Left ventricle myocardium superior (tissue), 1 donor: ENCODE data around the gene FAM43A. TPM values are rescaled to one million over a fixed set of nuclear protein-coding genes. Genes with fewer than 3 reads are reported as not detected.

Source experiments
- ATAC-seq: fragments of 200-7000 bp; cut with Tn5 transposase; one replicate; pipeline ENCODE4 v1.9.1; 2020; ENCODE audit warnings: mild to moderate bottlenecking, moderate library complexity
- DNase-seq: peaks from one replicate; pipeline ENCODE4 v3.0.0-alpha.2; 2020
- intact Hi-C: fragments of 100-400 bp; cut with micrococcal nuclease; formaldehyde crosslinking; loops from one replicate; pipeline ENCODE4 v1.11.0; 2022
- long read RNA-seq: library from polyadenylated mRNA; unstranded; transcript quantifications from one replicate; pipeline ENCODE4 v2.0.0, GENCODE V29; 2021
- total RNA-seq: library from RNA; stranded (reverse); fragmentation: NEBNext Ultra II Directional; extraction: Animal tissue kit (Norgen Biotek cat#: 25700); gene quantifications from one replicate; pipeline ENCODE4 v1.2.1, GENCODE V29; 2021
- donor health status: DM: no; HTN: yes; CAD: no; lungs with severe emphysema.

The FAM43A gene
- 13.9 TPM for total RNA-seq
- long read RNA-seq, transcript FAM43A-201 (1 exons, 2,494 nt) = major isoform, 18 of 18 reads
- long read RNA-seq, partial matches to known transcripts = 0 of 18 reads
- long read RNA-seq, other reads (novel, unspliced or antisense) = 0 of 18 reads

- peak; percentile 97 for DNase-seq
- ATAC-seq = peak; percentile 85
- intact Hi-C loops = loop anchor here (5.0 kb wide), 1 partner anchor 416 kb away; no protein-coding TSS in a partner anchor
Observed at GRCh38 chr3:194685718-194686413, at the start of gene FAM43A. Gene FAM43A (plus strand): TSS chr3:194685883. CDS start chr3:194686827, 944 bp downstream.

GRCh38 chr3:194637066-194637465, 48.6 kb upstream of the FAM43A start:
- intact Hi-C loops = no loop called here
- no peak for ATAC-seq
- DNase-seq = no peak

DNA sequence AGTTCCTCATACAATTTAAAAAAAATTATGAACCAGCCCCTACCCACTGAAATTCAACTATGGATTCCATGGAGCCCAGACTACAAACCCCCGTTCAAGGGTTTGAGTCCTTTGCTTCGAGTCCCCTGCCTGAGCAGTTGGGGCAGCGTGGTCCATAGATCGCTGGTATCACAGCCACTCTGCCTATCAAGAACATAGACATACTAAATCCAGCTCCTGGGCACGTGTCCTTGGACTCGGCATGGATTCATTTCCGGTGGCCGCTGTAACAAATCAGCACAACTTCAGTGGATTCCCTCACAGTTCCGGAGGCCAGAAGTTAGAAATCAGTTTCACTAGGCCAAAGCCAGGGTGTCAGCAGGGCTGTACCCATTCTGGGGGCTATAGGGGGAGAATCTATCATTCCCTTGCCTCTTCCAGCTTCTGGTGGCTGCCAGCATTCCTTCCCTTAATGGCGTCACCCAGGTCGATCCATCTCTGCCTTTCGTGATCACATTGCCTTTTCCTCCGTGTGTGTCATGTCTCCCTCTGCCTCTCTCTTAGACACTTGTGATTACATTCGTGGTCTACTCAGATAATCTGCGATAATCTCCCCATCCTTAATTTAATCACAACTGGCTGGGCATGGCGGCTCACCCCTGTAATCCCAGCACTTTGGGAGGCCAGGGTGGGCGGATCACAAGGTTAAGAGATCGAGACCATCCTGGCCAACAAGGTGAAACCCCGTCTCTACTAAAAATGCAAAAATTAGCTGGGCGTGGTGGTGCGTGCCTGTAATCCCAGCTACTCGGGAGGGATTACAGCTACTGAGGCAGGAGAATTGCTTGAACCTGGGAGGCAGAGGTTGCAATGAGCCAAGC, 47.9 kb upstream of the FAM43A start:
- ATAC-seq (no peak), DNase-seq (no peak)
- intact Hi-C loops = no loop called here

DNA sequence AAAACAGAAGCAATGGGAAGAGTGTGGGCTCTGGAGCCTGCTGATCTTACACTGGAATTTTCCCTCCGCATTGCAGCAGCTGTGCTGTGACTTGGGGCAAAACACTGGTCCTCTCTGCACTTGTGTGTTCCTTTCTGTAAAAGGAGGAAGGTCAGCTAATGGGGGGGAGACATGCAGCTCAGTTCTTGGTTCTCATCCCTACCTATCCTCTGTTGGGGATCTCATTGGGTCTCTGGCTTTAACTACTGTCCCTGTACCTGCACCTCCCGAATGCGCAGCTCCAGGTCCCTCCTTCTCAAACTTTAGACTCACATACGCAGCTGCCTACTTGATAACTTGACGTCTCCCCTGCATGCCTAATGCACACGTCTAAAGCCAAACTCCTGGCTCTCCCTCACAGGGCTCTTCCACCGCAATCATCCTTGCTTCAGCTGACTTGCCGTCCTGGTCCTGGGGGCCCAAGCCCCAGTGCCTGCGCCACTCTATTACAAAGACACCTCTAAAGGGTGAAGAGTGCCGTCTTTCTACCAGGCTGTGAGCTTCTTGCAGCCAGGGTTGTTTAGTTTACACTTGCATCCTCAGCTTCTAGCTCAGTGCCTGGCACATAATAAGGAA, 46.6 kb upstream of the FAM43A start:
- intact Hi-C loops = no loop called here
- DNase-seq (no peak), ATAC-seq (no peak)

GRCh38 chr3:194640829-194641228, 44.9 kb upstream of the FAM43A start:
- intact Hi-C loops = no loop called here
- no peak for DNase-seq
- no peak for ATAC-seq

DNA sequence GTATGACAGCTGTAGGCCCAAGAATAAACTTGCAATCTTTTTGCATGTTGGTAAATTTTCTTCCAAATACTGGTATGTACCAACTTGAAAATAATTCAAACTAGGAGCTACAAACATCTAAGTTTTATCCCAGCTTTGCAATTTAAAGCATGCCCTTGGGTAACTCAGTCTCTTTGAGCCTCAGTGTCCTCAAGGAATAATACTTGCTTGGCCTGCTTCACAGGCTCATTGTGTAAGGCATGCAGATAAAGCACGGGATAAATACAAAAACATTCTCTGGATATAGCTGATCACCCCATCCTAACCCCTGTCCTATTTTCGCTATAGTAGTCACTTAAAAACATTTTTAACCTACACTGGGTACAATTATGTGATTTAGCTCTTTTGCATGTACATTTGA, 42.9 kb upstream of the FAM43A start:
- DNase-seq = no peak
- ATAC-seq = no peak
- intact Hi-C loops = no loop called here

- DNase-seq (no peak), ATAC-seq (no peak)
- intact Hi-C loops = no loop called here
Observed at GRCh38 chr3:194647747-194648146, 37.9 kb upstream of the FAM43A start.

GRCh38 chr3:194654443-194654842, 31.2 kb upstream of the FAM43A start:
- intact Hi-C loops = no loop called here
- DNase-seq (no peak), ATAC-seq (no peak)

DNA sequence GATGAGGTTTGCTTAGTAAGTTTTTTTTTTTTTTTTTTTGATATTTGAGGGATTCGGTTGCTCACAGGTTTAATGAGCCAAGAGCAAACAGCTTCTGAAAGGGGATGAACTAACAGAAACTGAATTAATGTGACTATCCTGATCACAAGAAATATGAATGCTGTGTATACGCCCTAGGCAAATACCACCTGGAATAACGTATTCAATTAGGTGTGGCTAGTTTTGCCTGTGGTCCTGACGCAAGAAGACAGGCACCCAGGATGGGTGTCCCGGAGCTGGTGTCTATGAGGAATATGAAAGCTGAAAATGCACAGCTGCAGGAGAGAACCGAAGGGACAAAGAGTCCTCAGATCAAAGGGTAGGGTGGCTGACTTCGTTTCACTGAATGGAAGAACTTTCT, 28.2 kb upstream of the FAM43A start:
- intact Hi-C loops = no loop called here
- DNase-seq = no peak

GRCh38 chr3:194658477-194659242, 27.0 kb upstream of the FAM43A start:
- ATAC-seq = no peak
- DNase-seq = no peak
- intact Hi-C loops = no loop called here

More for the DNA sequence above, 28.2 kb upstream of the FAM43A start:
- no peak for ATAC-seq

- DNase-seq (no peak), ATAC-seq (no peak)
- intact Hi-C loops = no loop called here
Observed at GRCh38 chr3:194659778-194660177, 25.9 kb upstream of the FAM43A start.

DNA sequence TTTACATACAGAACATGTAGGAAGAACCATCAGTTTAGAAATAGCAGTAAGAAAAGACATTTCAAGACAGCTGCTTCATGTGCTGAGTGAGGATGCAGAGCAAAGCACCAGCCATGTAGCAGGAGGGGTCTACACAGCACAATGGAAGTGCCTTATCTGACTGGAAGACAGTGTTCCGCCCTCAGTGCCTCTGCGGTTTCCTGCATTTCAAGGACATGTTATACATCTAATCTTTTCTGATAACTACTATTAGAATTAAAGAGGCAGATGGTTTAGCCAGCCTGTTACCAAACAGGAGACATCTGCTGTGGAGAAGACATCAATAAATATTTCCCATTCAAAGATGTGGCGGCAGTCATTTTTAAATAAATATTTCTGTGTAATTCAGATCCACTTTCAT, 24.3 kb upstream of the FAM43A start:
- intact Hi-C loops = no loop called here
- ATAC-seq (peak; percentile 29), DNase-seq (no peak)

GRCh38 chr3:194661946-194662345, 23.7 kb upstream of the FAM43A start:
- no peak for DNase-seq
- ATAC-seq = no peak
- intact Hi-C loops = no loop called here

DNA sequence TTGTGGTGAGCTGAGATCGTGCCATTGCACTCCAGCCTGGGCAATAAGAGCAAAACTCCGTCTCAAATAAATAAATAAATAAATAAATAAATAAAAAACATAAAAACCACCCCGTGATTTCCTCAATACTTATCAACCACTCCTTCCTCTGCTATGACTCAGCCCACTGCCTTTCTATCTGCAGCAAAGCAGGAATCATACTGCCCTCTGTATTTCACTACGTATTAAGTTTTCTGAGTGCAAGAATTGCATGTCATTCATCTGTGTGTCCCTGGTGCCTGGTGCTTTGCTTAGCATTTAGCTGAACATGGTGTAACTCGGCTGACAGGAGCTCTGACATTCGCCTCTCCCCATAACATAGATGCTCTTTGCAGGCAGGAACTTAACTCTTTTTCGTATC, 20.8 kb upstream of the FAM43A start:
- DNase-seq (no peak), ATAC-seq (no peak)
- intact Hi-C loops = no loop called here

GRCh38 chr3:194667363-194667762, 18.3 kb upstream of the FAM43A start:
- DNase-seq = no peak
- intact Hi-C loops = no loop called here
- ATAC-seq = no peak

DNA sequence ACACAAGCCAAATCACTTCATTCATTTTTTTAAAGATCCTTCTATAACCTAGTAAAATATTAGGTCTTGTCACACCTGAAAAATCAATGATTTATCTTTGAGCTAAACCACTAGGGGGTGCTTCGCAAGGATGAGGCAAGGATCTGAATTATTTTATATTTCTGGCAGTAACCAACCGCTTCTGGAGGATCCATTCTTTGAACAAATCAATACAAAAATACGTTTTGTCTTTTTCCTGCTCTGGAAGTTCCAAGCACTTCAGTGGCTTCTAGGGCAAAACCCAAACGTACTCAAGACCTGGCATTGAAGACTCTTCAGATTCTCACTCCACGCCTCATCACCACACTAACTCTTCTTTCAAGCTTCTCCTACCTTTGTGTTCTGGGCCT, 14.2 kb upstream of the FAM43A start:
- ATAC-seq (peak; percentile 4), DNase-seq (no peak)
- intact Hi-C loops = loop anchor here (5.0 kb wide), 1 partner anchor 846 kb away; no protein-coding TSS in a partner anchor

GRCh38 chr3:194671900-194672808, 13.5 kb upstream of the FAM43A start, which contains the start of gene LSG1:
Gene LSG1 (minus strand): TSS chr3:194672191. CDS start chr3:194672162, 29 bp downstream.
- intact Hi-C loops = loop anchor here (5.0 kb wide), 1 partner anchor 845 kb away; no protein-coding TSS in a partner anchor
- peak; percentile 94 for DNase-seq
- ATAC-seq = peak; percentile 97

GRCh38 chr3:194672876-194673275, 12.8 kb upstream of the FAM43A start:
- ATAC-seq (peak; percentile 3), DNase-seq (no peak)
- intact Hi-C loops = loop anchor here (5.0 kb wide), 1 partner anchor 844 kb away; no protein-coding TSS in a partner anchor
